Stimulated activated CD4-positive, alpha-beta T cell treated with anti-CD3 and anti-CD28 coated beads, Interleukin-1b, Interleukin-23, amount 100 ng/mL, for 24 hours (primary cell): ENCODE results near the gene HTRA1.

Experiments
- DNase-seq, 4 experiments: peaks; one replicate each; pipeline ENCODE4 v3.0.0-alpha.2; 2020; ENCODE audit warnings: low read depth in 4 of 4, low spot score in 1 of 4

Gene HTRA1

DNA sequence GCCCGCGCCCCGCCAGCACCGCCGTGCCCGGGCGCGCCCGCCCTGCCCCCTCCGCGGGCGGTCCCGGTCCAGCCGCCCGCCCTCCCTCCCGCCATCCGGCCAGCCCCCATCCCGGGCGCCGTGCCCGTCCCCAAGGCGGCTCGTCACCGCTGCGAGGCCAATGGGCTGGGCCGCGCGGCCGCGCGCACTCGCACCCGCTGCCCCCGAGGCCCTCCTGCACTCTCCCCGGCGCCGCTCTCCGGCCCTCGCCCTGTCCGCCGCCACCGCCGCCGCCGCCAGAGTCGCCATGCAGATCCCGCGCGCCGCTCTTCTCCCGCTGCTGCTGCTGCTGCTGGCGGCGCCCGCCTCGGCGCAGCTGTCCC, at the start of gene HTRA1:
Gene HTRA1, plus strand, starts transcription at position 187 of the 362 bp plus-strand sequence. Its CDS starts 100 bp downstream, at position 287.
- no peak for DNase-seq

DNA sequence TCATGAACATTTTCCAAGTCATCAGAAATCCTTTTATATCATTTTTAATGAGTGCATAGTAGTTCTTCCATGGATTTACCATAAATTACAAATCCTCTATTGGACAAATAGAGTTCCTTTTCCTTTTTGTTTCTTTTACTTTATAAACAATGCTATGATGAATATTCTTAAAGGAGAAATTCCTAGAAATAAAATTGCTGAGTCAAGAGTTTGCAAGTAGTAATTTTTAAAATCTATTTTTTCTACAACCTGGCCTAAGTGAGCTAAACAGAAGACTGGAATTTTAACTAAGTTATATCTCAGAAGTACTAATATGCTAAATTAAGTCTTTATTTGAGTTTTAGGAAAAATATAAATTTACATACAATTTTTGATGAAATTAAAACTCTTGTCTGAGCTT, 48.0 kb upstream of the HTRA1 start:
- DNase-seq: no peak

DNA sequence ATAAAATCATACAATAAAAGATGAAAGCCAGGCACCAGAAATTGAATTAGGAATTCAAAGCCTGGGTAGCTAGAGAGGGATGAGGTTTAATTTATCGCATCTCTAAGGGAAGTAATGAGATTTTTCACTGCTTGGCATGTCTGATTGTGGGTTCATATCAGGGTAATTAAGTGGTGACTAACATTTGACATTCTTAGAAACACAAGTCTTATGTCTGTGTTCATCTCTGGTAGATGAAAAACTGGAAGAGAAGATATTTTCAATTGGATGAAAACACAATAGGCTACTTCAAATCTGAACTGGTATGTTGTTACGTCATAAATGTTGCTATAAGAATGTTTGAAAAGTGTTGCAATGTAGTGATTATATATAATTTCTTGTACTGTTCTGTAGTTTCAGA, 43.7 kb upstream of the HTRA1 start:
- no peak for DNase-seq

DNA sequence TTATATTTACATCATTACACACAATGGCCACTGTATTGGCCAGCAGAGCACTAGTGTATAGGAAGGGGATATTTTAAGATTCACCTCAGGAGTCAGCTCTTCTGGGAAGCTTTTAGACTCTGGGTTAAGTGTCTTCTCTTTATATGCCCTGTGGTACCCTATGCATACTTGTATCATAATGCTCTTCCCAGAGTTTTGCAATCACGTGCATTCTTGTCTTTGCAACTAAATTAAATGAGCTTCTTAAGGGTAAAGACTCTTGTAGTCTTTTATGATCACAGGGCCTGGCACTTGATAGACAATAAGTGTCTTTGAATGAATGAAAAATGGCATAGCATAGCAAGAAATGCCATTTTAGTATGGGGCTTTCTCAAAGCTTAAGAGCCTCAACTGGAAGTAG, 42.3 kb upstream of the HTRA1 start:
- DNase-seq: no peak

DNA sequence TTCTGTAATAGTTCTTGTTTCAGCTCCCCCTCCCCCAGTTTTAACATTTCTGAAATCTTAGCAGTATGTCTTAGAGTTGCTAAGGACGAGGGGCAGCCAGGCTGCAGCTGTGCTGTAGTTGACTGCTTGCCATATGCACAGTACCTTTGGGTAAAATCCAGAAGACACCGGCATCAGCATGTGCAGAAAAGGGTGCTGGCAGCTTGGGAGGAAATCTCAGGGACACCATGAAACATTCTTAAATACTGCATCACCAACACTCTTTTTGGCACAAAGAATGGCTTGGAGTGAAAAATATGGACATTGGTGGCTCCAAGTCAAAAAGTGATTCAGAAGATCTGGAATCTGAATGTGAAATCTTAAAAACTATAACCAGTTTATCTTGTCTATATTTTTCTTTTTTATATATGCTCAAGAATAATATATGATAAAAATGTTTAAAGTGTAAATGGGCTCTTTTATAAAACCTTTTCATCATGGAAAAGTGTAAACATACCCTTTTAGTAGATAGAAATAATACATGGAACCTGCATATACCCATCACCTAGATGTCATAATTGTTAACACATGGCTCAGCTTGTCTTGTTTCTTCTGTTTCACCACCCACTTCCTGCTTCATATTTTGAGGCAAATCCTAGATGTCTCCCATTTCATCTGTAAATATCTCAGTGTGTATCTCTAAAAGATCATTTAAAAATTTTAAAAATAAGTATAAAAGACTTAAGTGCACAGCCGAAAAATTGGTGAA, 41.3 kb upstream of the HTRA1 start:
- no peak for DNase-seq

DNA sequence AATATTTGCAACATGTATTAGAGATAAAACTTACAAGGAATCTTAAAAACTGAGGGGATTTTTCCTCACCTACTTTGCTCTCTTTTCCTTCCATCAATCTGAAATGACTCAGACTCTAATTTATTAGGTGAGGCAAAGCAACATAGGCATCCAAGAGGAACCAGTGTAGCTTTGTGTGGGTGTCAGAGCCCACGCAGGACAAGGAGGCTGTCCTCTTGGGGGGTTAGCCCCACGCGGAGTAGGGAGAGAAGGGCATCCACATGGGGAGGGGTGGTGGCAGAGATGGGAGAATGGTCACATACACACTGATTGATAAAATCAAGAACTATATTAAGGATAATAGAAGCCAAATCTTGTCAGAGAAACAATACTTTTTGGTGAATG, 40.7 kb upstream of the HTRA1 start:
- DNase-seq: no peak

DNA sequence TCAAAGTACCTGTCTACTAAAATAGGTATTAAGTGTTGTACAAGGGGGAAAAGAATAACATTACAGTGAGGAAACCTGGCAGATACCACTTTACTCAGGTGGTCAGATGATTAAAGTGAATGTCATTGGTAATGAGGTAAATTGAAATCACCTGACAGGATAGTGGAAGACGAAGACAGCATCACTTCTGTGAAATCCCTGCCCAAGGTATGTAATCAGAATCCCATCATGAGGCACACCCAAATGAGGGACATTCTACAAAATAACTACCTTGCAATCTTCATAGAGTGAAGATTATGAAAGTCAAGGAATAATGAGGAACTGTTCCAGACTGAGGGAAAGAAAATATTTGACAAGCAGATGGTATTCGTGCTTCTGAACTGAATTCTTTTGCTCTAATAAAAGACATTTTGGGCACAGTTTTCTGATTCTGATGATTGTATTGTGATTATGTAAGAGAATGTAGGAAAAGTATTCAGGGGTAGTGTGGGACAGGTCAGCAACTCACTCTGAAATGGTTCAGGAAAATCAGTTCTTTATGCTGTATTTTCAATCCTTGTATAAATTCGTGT, 40.2 kb upstream of the HTRA1 start:
- no peak for DNase-seq

DNA sequence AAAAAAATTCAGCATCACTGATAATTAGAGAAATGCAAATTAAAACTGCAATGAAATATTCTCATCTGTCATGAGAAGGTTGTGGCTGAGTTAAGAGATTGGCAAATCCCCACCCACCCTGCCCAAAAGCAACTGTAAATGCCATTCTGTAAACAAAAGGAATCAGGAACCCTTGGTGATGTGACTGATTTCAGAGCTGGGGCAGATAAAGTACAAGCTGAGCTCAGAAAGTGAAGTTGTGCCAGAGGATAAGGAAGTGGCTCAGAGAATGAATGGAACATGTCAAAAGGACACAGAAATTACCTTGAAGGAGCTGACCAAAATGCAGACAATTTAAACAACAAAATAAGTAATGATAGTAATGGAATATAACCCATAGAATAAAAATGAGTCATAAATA, 39.6 kb upstream of the HTRA1 start:
- no peak for DNase-seq

DNA sequence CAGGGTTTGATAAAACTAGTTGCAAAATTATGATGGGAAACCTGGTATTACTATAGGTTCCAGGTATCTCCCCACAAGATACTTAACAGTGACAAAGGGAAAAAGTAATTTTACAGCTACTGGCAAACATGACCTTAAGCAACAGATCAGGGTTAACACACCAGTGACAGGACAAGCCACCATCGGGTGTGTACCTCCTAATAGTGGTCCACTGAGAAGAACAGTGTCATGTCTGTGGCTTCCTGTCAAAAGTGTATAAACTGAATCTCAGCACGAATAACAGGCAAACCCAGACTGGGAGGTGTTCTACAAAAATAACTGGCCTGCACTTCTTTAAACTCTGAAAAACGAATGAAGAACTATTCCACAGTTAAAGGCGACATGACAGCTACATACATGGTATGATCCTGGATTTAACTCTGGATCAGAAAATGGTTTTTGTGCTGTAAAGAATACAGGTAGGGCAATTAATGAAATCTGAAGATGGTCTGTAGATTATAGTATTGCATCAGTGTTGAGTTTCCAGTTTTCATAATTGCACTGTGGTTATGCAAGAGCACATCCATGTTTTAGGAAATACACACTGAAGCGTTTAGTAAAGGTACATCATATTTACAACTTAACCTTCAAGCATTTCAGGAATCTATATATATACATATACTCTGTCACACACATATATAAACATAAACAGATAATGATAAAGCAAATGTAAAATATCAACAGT, 38.9 kb upstream of the HTRA1 start:
- no peak for DNase-seq

DNA sequence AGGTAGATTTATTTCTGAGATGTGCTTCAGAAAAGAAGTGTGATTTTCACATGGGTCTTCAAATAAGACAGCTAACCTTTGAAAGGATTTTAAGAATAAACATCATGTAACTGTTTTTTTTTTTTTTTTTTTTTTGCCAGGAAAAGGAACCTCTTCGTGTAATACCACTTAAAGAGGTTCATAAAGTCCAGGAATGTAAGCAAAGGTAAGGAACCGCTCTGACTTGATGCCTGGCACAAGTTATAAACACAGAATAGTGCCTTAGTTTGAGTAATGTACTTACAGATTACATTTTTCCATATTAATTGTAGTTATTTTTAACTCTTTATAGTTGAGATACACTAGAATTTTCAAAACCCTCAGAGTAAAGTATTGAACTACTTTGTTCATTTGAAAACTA, 37.3 kb upstream of the HTRA1 start:
- no peak for DNase-seq

DNA sequence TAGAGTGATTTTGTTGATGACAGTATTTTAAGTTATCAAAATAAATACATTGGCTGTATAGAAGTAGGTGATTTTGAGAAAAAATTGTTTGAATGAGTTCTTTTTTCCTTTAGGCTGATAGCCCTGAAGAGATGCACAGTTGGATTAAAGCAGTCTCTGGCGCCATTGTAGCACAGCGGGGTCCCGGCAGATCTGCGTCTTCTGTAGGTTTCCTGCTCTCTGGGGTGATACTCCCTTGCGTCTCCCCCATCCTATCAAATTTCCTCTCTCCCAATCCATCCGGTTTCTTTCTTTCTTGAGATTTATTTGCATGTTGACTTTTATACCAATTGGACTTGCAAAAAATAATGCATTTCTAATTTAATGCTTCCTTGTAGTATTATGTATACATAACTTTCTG, 34.5 kb upstream of the HTRA1 start:
- DNase-seq: no peak

DNA sequence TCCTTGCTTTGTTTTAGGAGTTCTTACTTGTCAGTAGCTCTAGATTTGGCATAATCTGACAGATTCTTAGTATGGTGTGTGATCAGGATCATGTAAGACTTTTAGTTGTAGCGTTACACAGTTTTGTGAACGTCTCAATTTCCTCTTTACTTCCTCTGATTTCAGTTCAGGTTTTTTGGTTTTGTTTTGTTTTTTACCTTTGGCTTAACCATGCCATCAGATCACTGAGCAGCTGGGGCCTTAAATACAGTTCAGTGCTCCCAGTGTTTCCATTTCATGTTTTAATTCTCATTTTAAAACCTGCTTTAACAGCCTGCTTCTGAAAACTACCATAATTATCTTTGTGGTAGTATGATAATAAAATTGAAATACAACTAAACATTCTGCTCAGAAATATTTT, 34.1 kb upstream of the HTRA1 start:
- no peak for DNase-seq

DNA sequence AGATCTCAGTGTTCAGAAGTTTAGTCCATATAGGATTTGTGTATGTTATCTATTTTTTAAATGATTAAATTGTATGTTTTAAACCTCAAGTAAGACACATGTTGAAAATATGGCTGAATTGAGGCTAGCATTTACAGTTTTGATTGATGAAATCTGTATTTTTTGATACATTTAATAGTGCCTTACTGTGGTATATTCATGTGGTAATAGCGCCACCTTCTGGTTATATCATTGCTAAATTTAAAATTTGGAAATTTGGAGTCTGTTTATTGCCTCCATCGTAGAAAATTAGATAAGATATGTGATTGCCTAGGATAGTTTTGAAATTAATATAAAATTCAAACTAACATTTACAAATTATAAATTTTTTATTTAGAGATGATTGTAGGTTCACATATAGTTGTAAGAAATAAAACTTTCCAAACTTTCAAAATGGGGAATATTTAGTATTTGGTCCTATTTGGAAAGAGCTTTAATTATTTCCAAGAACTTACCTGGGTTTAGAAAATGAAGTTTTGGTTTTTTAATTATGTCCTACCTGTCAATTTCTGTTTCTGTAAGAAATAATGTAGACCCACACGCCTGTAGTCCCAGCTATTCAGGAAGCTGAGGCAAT, 26.0 kb upstream of the HTRA1 start:
- DNase-seq: no peak

DNA sequence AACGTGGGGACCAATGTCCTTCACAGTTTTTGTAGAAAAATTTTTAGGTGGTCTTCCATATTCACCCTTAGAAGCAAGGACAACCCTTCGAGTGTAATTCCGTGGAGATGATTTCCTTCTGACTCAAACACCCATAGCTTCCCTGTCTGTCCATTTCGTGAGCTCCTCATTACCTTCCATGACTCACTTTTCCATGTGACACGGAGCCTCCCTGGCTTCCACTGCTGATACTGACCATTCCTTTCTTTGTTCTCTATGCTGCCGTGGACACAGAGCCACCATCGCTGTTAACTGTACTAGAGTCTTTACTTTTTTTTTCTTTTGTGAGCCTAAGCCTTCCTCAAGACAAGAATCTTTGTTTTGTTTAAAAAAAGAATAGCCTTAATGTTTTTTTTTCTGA, 19.4 kb upstream of the HTRA1 start:
- DNase-seq: no peak

DNA sequence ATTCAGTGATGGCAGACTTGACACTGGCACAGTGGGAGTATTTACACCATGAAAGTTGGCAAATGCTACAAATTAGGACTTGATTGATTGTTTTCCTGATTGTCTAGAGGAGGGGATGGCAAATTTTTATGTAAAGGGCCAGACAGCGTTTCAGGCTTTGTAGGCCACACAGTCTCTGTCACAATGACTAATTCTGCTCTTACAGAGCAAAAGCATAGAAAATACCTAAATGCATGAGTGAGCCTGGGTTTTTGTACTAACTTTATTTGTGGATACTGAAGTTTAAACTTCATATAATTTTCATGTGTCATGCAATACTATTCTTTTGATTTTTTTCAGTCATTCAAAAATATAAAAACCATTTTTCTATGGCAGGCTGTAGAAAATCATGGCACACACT, 15.9 kb upstream of the HTRA1 start:
- DNase-seq: no peak

DNA sequence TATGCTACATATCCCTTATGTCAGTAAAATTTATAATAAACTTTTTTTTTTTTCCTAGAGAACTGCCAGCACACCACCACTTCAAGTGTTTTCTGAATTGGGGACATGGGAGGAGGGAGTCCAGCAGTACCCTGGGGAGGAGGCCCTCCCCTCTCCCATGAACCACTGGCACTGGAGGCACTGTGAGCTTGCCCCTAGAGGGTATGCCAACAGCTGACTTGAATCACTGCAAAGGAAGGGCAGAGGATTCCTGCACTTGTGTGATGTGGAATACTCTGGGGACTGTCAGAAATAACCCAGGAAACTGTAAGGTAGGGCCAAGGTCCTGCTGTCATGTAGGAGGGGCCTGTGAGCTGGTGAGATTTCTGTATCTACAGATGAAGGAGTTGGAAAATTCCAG, 15.4 kb upstream of the HTRA1 start:
- no peak for DNase-seq

DNA sequence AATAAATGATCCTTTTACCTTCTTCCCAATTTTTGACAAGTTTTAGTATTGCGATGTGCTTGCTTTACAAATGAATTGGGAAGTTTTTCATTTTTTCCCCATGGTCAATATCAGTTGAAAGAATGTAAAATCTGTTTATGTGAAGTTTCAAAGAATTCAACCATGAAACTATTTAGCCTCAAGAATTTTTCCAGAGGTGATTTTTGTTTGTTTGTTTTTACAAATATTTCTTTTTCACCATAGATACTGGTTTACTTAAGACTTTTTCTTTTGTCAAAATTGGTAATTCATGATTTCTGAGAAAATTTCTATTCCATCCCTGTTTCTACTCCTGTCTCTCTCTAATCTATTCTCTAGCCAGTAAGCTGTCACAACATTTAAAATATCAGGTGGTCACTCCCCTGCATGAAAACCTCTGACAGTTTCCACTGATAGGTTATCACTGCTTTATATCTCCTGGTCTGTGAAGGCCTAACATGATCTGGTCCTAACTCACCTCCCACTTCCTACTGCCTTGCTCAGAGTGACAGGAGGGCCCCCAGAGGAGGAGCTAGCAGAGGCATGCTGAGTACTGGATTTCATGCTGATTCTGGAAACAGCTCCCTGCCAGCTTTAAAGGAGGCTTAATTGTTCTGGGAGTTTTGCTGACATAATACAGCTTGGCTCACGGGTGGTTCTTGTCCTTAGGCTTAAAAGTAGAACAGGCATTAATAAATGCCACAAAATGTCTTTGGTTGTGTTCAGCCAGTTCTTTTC, 14.5 kb upstream of the HTRA1 start:
- no peak for DNase-seq

DNA sequence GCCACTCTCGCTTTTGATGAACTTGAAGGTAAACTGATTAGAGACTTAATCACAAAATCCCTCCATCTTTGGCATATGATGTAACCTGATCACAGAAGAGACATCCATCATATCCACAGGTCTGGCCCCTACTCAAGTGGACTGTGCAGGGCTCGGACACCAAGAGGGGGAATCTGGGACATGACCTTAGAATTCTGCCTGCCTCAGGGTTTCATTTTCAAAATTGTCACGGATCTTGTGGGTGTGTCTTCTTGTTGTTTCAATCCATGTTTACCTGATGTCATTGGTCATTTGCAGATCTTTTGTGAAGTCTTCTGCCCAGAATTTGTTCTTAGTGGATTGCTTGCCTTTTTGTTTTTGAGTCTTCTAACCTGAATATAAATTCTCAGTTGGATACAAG, 12.8 kb upstream of the HTRA1 start:
- DNase-seq: no peak

DNA sequence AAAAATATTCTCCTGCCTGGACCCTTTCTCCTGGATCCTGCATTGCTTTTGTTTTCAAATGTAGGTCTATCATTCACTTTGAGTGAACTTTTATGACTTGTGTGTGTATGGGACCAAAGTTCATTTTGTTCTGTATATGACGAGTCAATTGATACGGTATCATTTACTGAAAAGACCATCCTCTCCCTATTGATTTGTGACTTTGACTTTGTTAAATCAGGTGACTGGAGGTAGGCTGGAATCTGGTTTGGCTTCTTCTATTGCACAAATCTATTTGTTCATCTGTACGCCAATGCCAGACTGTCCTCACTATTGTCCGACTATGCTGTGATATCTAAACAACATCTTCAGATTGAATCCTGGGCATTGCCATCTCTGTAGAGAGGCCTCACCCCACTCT, 12.2 kb upstream of the HTRA1 start:
- no peak for DNase-seq

DNA sequence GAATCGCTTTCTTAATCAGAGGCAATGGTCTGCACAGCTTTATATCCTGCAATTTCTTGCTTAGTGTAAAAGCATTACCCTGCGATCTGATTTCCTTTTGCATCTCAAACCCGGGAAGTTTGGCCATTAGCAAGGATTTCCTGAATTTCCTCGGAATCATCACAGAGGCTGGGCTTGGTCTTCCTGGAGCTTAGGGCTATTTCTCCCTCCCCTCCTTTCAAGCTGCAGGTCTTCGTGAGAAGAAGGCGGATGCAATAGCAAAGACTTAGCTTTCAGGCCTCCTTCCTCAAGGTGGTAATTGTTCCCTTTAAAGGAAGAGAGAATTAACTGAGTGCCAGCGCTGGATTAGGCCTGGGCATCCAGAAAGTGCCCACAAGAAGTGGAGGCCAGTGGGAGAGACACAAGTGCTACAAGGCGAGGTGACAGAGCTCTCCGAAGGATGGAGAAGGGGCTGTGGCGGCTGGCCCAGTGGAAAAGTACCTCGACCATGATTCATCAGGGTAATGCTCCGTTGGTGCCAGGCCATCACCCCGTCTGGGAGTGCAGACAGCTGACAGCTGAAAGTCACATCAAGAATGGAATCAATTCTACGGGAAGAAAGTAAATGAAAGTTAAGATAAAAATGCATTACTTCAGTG, 10.9 kb upstream of the HTRA1 start:
- DNase-seq: no peak

DNA sequence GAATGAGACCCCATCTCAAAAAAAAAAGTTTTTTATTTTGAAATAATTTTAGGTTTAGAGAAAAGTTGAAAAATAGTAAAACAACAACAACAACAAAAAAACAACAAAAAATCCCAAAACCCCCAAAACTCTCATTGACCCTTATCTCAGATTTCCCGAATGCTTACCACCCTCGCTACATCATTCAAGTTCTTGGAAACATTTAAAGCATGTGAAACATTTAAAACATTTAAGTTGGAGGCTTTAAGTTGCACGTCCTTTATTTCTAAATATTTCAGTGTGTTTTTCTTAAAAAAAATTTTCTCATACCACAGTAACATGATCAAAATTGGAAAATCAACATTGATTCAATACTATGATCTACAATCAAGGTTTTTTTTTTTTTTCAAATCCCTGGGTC, 7.3 kb upstream of the HTRA1 start:
- no peak for DNase-seq
